HEK293 (cell line): ENCODE data around the gene MVB12B.

Experiments used
- CTCF ChIA-PET: fragments of 350-600 bp; formaldehyde crosslinking; extraction: SDS; loops from one replicate; lab custom pipeline; 2021; ENCODE audit warnings: antibody characterized with exemption; lab: Yijun Ruan, JAX
- POLR2A ChIA-PET: fragments of 300-600 bp; formaldehyde crosslinking; extraction: SDS; loops from one replicate; lab custom pipeline; 2020; ENCODE audit warnings: antibody characterized with exemption, inconsistent platforms; lab: Yijun Ruan, JAX
- H3K27ac ChIP-seq: fragments of 200-500 bp; sonication (Bioruptor generic); 2 replicates; pipeline ENCODE4 v1.5.1; 2014; ENCODE audit warnings: low read depth, low read length, control low read depth, inconsistent platforms; ENCODE audit errors: extremely low read depth
- H3K36me3 ChIP-seq, 2 experiments: fragments of 200-500 bp in 1 of 2; sonication (Bioruptor generic) in 1 of 2; 1 replicate in 1 of 2; 2 replicates in 1 of 2; pipeline ENCODE4 v1.5.1; 2014 to 2017; ENCODE audit warnings: inconsistent platforms in 2 of 2, low read length in 2 of 2; ENCODE audit not compliant: control insufficient read depth in 2 of 2, insufficient read depth in 1 of 2
- H3K4me1 ChIP-seq: fragments of 200-500 bp; sonication (Bioruptor generic); 2 replicates; pipeline ENCODE4 v1.5.1; 2014; ENCODE audit warnings: mild to moderate bottlenecking, low read length, inconsistent platforms; ENCODE audit not compliant: control insufficient read depth, insufficient read depth
- H3K4me3 ChIP-seq: 2 replicates; pipeline ENCODE4 v1.5.1; 2011; ENCODE audit warnings: low read depth, mild to moderate bottlenecking, control low read depth, low read length, moderate library complexity
- H3K9me3 ChIP-seq: fragments of 200-500 bp; sonication (Bioruptor generic); 2 replicates; pipeline ENCODE4 v1.5.1; 2014; ENCODE audit warnings: low read depth, low read length, inconsistent platforms; ENCODE audit not compliant: control insufficient read depth, insufficient read depth
- BCL11A ChIP-seq: fragments of 450-650 bp; formaldehyde crosslinking; IDR thresholded peaks from 2 replicates; pipeline ENCODE4 v1.5.1; 2016; ENCODE audit warnings: low read depth, missing biosample characterization, missing genetic modification characterization
- ZIC2 ChIP-seq: fragments of 450-650 bp; formaldehyde crosslinking; IDR thresholded peaks from 2 replicates; pipeline ENCODE4 v1.5.1; 2016; ENCODE audit warnings: missing biosample characterization, missing genetic modification characterization
- ZNF18 ChIP-seq: fragments of 450-650 bp; formaldehyde crosslinking; IDR thresholded peaks from 2 replicates; pipeline ENCODE4 v1.5.1; 2016; ENCODE audit warnings: missing biosample characterization, missing genetic modification characterization
- ZNF2 ChIP-seq: fragments of 450-650 bp; formaldehyde crosslinking; IDR thresholded peaks from 2 replicates; pipeline ENCODE4 v1.5.1; 2016; ENCODE audit warnings: missing biosample characterization, missing genetic modification characterization
- ZNF350 ChIP-seq: fragments of 450-650 bp; formaldehyde crosslinking; IDR thresholded peaks from 2 replicates; pipeline ENCODE4 v1.5.0; 2017; ENCODE audit warnings: missing biosample characterization, mild to moderate bottlenecking, missing genetic modification characterization
- ZNF362 ChIP-seq: fragments of 450-650 bp; formaldehyde crosslinking; IDR thresholded peaks from 2 replicates; pipeline ENCODE4 v1.5.1; 2016; ENCODE audit warnings: missing biosample characterization, missing genetic modification characterization
- ZNF549 ChIP-seq: fragments of 450-650 bp; IDR thresholded peaks from 2 replicates; pipeline ENCODE4 v1.5.1; 2018; ENCODE audit warnings: missing biosample characterization, missing genetic modification characterization, mild to moderate bottlenecking, inconsistent platforms, moderate library complexity
- ZNF558 ChIP-seq: fragments of 450-650 bp; formaldehyde crosslinking; IDR thresholded peaks from 2 replicates; pipeline ENCODE4 v1.5.1; 2016; ENCODE audit warnings: missing biosample characterization, missing genetic modification characterization
- ZNF621 ChIP-seq: fragments of 450-650 bp; formaldehyde crosslinking; IDR thresholded peaks from 2 replicates; pipeline ENCODE4 v1.5.1; 2017; ENCODE audit warnings: missing biosample characterization, missing genetic modification characterization
- ZNF658 ChIP-seq: fragments of 450-650 bp; formaldehyde crosslinking; IDR thresholded peaks from 2 replicates; pipeline ENCODE4; 2016; ENCODE audit warnings: missing biosample characterization, missing genetic modification characterization
- ZNF664 ChIP-seq: fragments of 450-650 bp; formaldehyde crosslinking; IDR thresholded peaks from 2 replicates; pipeline ENCODE4 v1.5.1; 2016; ENCODE audit warnings: missing biosample characterization, missing genetic modification characterization
- ZNF792 ChIP-seq: fragments of 450-650 bp; formaldehyde crosslinking; IDR thresholded peaks from 2 replicates; pipeline ENCODE4 v1.5.1; 2016; ENCODE audit warnings: missing biosample characterization, missing genetic modification characterization
- TF ChIP-seq, protein P1 (sequence below): fragments of 450-650 bp; formaldehyde crosslinking; IDR thresholded peaks from 2 replicates; pipeline ENCODE4 v1.5.0; 2017; ENCODE audit warnings: missing biosample characterization, missing genetic modification characterization, borderline replicate concordance

The MVB12B gene

DNA sequence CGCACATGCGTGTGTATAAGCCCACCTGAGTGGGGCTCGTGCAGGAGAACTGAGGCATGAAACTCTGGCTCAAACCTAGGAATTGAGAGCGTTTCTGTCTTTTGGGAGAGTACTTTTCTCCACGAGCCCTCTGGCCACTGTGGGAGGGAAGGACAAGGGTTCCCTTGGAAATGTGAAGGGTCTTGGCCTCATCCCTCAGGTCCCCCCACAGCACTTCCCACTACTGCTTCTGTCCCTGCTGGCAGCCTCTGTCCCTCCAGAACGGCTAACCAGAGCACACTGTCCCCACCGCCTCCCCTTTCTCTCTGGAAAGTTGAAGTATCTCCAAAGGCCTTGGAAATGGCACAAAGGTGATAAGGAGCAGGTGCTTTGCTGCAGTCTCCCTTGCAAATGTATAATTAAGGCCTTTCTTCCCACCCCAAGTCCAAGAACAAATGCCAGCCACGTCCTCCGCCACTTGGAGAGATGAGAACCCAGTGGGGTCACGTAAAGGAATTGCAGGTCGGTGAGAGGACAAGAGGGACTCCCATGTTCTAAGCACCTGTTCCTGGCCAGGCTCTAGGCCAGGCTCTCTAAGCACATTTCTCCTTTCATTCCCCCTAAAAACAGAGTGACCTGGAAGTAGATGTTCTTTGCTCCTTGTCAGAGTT is 179.2 kb downstream of the MVB12B start:
- Histone ChIP-seq H3K4me1 (no peaks in the 10 kb centered on the region), H3K36me3 (peaks cover 0 to 4% of the 10 kb centered on the region in 2 experiments; a peak in 1 of 3 replicates), H3K9me3 (no peaks in the 10 kb centered on the region), H3K4me3 (no peak overlapping the region), H3K27ac (no peak overlapping the region)
- ChIA-PET CTCF (interaction anchor here (1.0 to 6.9 kb wide), 2 partner anchors 51 to 52 kb away, joined by 4 to 62 read pairs; no protein-coding TSS in a partner anchor), POLR2A (no interaction called here)
- TF ChIP-seq ZNF658 (no peak), ZNF549 (tag by site-specific recombination) (no peak), ZNF18 (tag by site-specific recombination) (no peak), ZNF362 (tag by site-specific recombination) (no peak)

- CTCF ChIA-PET: interaction anchor here (0.5 to 6.9 kb wide), 7 partner anchors 8 to 1319 kb away, joined by 3 to 62 read pairs (median 4); no protein-coding TSS in a partner anchor
- H3K36me3 ChIP-seq: peaks cover 0 to 4% of the 10 kb centered on the region in 2 experiments; a peak in 1 of 3 replicates
- no peaks in the 10 kb centered on the region for H3K9me3 ChIP-seq
- no peak overlapping the region for H3K27ac ChIP-seq
- H3K4me1 ChIP-seq: no peaks in the 10 kb centered on the region
- TF ChIP-seq ZNF2 (no peak), ZNF350 (tag by site-specific recombination) (no peak), ZNF792 (tag by site-specific recombination) (no peak), BCL11A (tag by site-specific recombination) (no peak), ZNF664 (tag by site-specific recombination) (no peak), ZNF558 (no peak), ZNF621 (no peak), ZIC2 (tag by site-specific recombination) (no peak)
- TF ChIP-seq, protein P1, sequence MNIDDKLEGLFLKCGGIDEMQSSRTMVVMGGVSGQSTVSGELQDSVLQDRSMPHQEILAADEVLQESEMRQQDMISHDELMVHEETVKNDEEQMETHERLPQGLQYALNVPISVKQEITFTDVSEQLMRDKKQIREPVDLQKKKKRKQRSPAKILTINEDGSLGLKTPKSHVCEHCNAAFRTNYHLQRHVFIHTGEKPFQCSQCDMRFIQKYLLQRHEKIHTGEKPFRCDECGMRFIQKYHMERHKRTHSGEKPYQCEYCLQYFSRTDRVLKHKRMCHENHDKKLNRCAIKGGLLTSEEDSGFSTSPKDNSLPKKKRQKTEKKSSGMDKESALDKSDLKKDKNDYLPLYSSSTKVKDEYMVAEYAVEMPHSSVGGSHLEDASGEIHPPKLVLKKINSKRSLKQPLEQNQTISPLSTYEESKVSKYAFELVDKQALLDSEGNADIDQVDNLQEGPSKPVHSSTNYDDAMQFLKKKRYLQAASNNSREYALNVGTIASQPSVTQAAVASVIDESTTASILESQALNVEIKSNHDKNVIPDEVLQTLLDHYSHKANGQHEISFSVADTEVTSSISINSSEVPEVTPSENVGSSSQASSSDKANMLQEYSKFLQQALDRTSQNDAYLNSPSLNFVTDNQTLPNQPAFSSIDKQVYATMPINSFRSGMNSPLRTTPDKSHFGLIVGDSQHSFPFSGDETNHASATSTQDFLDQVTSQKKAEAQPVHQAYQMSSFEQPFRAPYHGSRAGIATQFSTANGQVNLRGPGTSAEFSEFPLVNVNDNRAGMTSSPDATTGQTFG (tag by site-specific recombination): no peak
- TF ChIP-seq, all 188 proteins: peak for 0
- H3K4me3 ChIP-seq: no peak overlapping the region
- POLR2A ChIA-PET: no interaction called here
Observed at GRCh38 chr9:126506361-126507317, 180.0 kb downstream of the MVB12B start.
